ENCODE data around the gene ISOC2.

Gene ISOC2

GRCh38 chr19:55489711-55490477 lies 28.5 kb upstream of the ISOC2 start:
- DNase-seq (ENCODE audit: low read depth) = no peak

GRCh38 chr19:55488986-55489710 lies 27.7 kb upstream of the ISOC2 start:
- DNase-seq (ENCODE audit: low read depth) = no peak

GRCh38 chr19:55487924-55488687 lies 26.7 kb upstream of the ISOC2 start, which contains the start of gene SSC5D:
SSC5D (plus strand) TSS chr19:55488436; CDS start chr19:55488590, 154 bp downstream.
- no peak for DNase-seq (ENCODE audit: low read depth)

GRCh38 chr19:55486971-55487923 lies 25.8 kb upstream of the ISOC2 start:
- DNase-seq (ENCODE audit: low read depth) = no peak

GRCh38 chr19:55486043-55486970 lies 24.9 kb upstream of the ISOC2 start:
- DNase-seq (ENCODE audit: low read depth) = no peak

- DNase-seq (ENCODE audit: low read depth) = no peak
Measured at GRCh38 chr19:55485439-55486011, 24.1 kb upstream of the ISOC2 start.

- DNase-seq (ENCODE audit: low read depth) = peak; percentile 42
Measured at GRCh38 chr19:55484593-55485438, 23.4 kb upstream of the ISOC2 start, which contains the start of gene NAT14. NAT14 (plus strand) TSS chr19:55485188; CDS start chr19:55485709, 521 bp downstream.

GRCh38 chr19:55483706-55484592 lies 22.5 kb upstream of the ISOC2 start:
- DNase-seq (ENCODE audit: low read depth) = no peak

- no peak for DNase-seq (ENCODE audit: low read depth)
Measured at GRCh38 chr19:55482967-55483705, 21.7 kb upstream of the ISOC2 start.

GRCh38 chr19:55482156-55482961 lies 20.9 kb upstream of the ISOC2 start:
- no peak for DNase-seq (ENCODE audit: low read depth)

GRCh38 chr19:55481794-55482155 lies 20.3 kb upstream of the ISOC2 start:
- no peak for DNase-seq (ENCODE audit: low read depth)

- no peak for DNase-seq (ENCODE audit: low read depth)
Measured at GRCh38 chr19:55481148-55481793, 19.8 kb upstream of the ISOC2 start.

- no peak for DNase-seq (ENCODE audit: low read depth)
Measured at GRCh38 chr19:55479451-55480230, 18.2 kb upstream of the ISOC2 start.

GRCh38 chr19:55479045-55479444 lies 17.6 kb upstream of the ISOC2 start:
- no peak for DNase-seq (ENCODE audit: low read depth)

GRCh38 chr19:55478364-55478763 lies 16.9 kb upstream of the ISOC2 start:
- no peak for DNase-seq (ENCODE audit: low read depth)
